CD4-positive, CD25-positive, alpha-beta regulatory T cell (primary cell): ENCODE results near the gene CALM3. TPM values are rescaled to one million over a fixed set of nuclear protein-coding genes. Genes with fewer than 3 reads are reported as not detected.
A peak's percentile ranks its signal among the peaks of the same experiment; 100 is the strongest.
"Not testable (repeated sequence)": the region's sequence is repeated elsewhere in the genome, so short reads cannot be mapped to it uniquely, and the experiment has no call there.

Experiments
- ATAC-seq, 2 donors: fragments of 150-1000 bp; cut with Tn5 transposase; one replicate each; pipeline ENCODE4 v1.10.0; 2021; ENCODE audit warnings: low read depth in 2 of 2, moderate number of reproducible peaks in 2 of 2, moderate library complexity in 1 of 2
- DNase-seq, 3 donors: peaks; one replicate each; pipeline versions ENCODE4 v3.0.0 to v3.0.0-alpha.2; 2012 to 2022; ENCODE audit warnings: mixed read lengths in 1 of 3
- H3K27ac ChIP-seq: one replicate; pipeline ENCODE4 v1.7.0; 2013; ENCODE audit warnings: mild to moderate bottlenecking, low read length; ENCODE audit not compliant: insufficient read depth, poor library complexity, severe bottlenecking
- H3K27me3 ChIP-seq: one replicate; pipeline ENCODE4 v1.7.0; 2013; ENCODE audit warnings: low read length; ENCODE audit not compliant: control insufficient read depth, insufficient read depth
- H3K36me3 ChIP-seq: one replicate; pipeline ENCODE4 v1.7.0; 2013; ENCODE audit warnings: mild to moderate bottlenecking, low read length, moderate library complexity; ENCODE audit not compliant: control insufficient read depth, insufficient read depth
- H3K4me1 ChIP-seq: 2 replicates; pipeline ENCODE4 v1.7.0; 2013; ENCODE audit warnings: mild to moderate bottlenecking, low read length; ENCODE audit not compliant: insufficient read depth, control insufficient read depth, poor library complexity, severe bottlenecking
- H3K4me3 ChIP-seq: one replicate; pipeline ENCODE4 v1.7.0; 2013; ENCODE audit warnings: low read depth, mild to moderate bottlenecking, low read length, moderate library complexity
- H3K9me3 ChIP-seq, 2 experiments: 1 replicate in 1 of 2; 2 replicates in 1 of 2; pipeline ENCODE4 v1.7.0; 2013; ENCODE audit warnings: low read length in 2 of 2, mild to moderate bottlenecking in 1 of 2, moderate library complexity in 1 of 2; ENCODE audit not compliant: control insufficient read depth in 2 of 2
- H3K27ac Mint-ChIP-seq, 3 donors: one replicate each; pipeline ENCODE4 v1.8.0; 2020 to 2022; ENCODE audit warnings: mild to moderate bottlenecking in 3 of 3, mixed read lengths in 3 of 3, moderate library complexity in 2 of 3
- H3K27me3 Mint-ChIP-seq: one replicate; pipeline ENCODE4 v1.8.0; 2022; ENCODE audit warnings: mild to moderate bottlenecking, mixed read lengths
- H3K36me3 Mint-ChIP-seq: one replicate; pipeline ENCODE4 v1.8.0; 2020; ENCODE audit warnings: mixed read lengths
- H3K4me1 Mint-ChIP-seq, 4 donors: one replicate each; pipeline ENCODE4 v1.8.0; 2020 to 2022; ENCODE audit warnings: mixed read lengths in 4 of 4, mild to moderate bottlenecking in 1 of 4
- H3K4me3 Mint-ChIP-seq, 4 donors: one replicate each; pipeline ENCODE4 v1.8.0; 2020 to 2022; ENCODE audit warnings: mild to moderate bottlenecking in 4 of 4, mixed read lengths in 4 of 4, moderate library complexity in 3 of 4
- H3K9me3 Mint-ChIP-seq, 7 donors: one replicate each; pipeline ENCODE4 v1.8.0; 2020 to 2022; ENCODE audit warnings: mixed read lengths in 7 of 7, mild to moderate bottlenecking in 3 of 7, moderate library complexity in 2 of 7
- polyA plus RNA-seq, 4 donors: library from polyadenylated mRNA; unstranded; fragments of 300-500 nt; fragmentation: Illumina TruSeq; gene quantifications; one replicate each; pipeline ENCODE4 v1.2.3, GENCODE V29; 2021
- total RNA-seq: library from RNA; stranded (reverse); gene quantifications from one replicate; pipeline ENCODE4 v1.2.3, GENCODE V29; 2022

CALM3 gene
- total and polyA plus RNA-seq, 5 donors from 2014 or later: 207 to 361 (median 286) TPM

DNA sequence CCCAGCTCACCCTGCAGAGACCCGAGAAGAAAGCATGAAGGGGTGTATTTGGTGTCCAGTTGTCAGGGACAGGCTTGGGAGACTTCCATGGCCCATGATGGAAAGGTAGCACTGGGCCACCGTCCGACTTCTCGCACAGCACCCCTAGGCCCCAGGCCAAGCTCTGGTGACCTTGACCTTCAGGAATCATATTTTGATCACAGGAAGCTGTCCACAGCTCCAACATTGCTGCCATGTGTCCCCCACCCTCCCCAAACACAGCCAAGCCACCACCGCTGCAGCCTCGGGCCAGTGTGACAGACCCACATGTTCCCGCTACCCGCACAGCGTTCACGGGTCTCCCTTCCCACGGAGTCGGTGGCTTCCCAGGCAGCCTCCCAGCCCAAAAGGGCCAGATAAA is 24.6 kb downstream of the CALM3 start:
- ATAC-seq (no peak), DNase-seq (no peak)
- Mint-ChIP-seq H3K9me3 (no peaks in the 10 kb centered on the region), H3K4me1 (peaks cover 0 to 71% (median 18%) of the 10 kb centered on the region in 4 donors), H3K27me3 (no peaks in the 10 kb centered on the region), H3K27ac (peak overlapping the region in 1 of 3 donors; percentile 20), H3K36me3 (no peaks in the 10 kb centered on the region), H3K4me3 (peak overlapping the region in 1 of 4 donors; percentile 38)
- Histone ChIP-seq H3K27ac (no peak overlapping the region), H3K9me3 (no peaks in the 10 kb centered on the region), H3K4me1 (peaks cover 30% of the 10 kb centered on the region), H3K36me3 (no peaks in the 10 kb centered on the region), H3K27me3 (no peaks in the 10 kb centered on the region), H3K4me3 (no peak overlapping the region)

DNA sequence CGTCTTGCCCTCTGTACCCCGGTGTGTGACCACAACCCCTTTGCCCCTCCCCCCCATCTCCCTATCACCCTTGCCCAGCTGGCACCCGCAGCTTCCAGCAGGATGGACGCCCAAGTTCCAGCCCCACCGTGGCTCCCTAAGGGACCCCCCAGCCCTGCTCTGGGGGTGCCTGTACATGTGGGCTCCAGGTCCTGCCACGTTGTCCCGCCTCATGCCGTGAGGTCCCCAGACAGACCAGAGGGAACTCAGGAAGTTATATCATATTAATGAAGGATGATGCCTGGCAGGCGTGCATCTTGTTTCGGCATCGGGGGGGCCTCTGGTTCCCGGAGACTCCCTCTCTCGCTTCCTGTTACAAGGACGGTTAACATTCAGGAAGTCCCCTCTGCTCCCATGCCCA is 25.3 kb downstream of the CALM3 start:
- H3K4me3 Mint-ChIP-seq: peak overlapping the region in 2 of 4 donors; percentile 8 to 27
- peaks cover 23% of the 10 kb centered on the region for H3K4me1 ChIP-seq

DNA sequence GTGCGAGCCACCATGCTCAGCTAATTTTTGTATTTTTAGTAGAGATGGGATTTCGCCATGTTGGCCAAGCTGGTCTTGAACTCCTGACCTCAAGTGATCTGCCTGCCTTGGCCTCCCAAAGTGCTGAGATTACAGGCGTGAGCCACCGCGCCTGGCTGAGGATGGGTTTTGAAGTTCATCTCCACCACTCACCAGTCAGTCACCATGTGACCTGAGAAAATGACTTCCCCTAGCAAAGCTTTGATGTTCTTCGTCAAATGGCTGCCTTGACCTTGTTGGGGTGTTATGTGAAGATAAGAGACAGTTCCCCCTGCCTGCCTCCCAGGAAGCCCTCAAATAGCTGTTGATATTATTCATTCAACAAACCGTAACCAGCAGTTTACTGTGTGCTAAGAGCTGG is 27.8 kb downstream of the CALM3 start:
- H3K4me3 ChIP-seq, ATAC-seq, H3K36me3 Mint-ChIP-seq, H3K9me3 Mint-ChIP-seq, H3K36me3 ChIP-seq, H3K27me3 ChIP-seq, H3K9me3 ChIP-seq, H3K4me3 Mint-ChIP-seq, H3K27ac ChIP-seq, H3K27me3 Mint-ChIP-seq: not testable (repeated sequence)
- DNase-seq: peak in 1 of 3 donors; percentile 69
- H3K4me1 Mint-ChIP-seq: peaks cover 0 to 66% (median 21%) of the 10 kb centered on the region in 4 donors
- peaks cover 20% of the 10 kb centered on the region for H3K4me1 ChIP-seq
- peak overlapping the region in 1 of 3 donors; percentile 65 for H3K27ac Mint-ChIP-seq

More for the DNA sequence above, 25.3 kb downstream of the CALM3 start:
- DNase-seq (no peak), ATAC-seq (no peak)
- Histone ChIP-seq H3K27me3 (no peaks in the 10 kb centered on the region), H3K27ac (no peak overlapping the region), H3K9me3 (no peaks in the 10 kb centered on the region), H3K4me3 (no peak overlapping the region), H3K36me3 (no peaks in the 10 kb centered on the region)
- Mint-ChIP-seq H3K27ac (no peak overlapping the region), H3K27me3 (no peaks in the 10 kb centered on the region), H3K36me3 (no peaks in the 10 kb centered on the region), H3K4me1 (peaks cover 0 to 65% (median 18%) of the 10 kb centered on the region in 4 donors), H3K9me3 (no peaks in the 10 kb centered on the region)

DNA sequence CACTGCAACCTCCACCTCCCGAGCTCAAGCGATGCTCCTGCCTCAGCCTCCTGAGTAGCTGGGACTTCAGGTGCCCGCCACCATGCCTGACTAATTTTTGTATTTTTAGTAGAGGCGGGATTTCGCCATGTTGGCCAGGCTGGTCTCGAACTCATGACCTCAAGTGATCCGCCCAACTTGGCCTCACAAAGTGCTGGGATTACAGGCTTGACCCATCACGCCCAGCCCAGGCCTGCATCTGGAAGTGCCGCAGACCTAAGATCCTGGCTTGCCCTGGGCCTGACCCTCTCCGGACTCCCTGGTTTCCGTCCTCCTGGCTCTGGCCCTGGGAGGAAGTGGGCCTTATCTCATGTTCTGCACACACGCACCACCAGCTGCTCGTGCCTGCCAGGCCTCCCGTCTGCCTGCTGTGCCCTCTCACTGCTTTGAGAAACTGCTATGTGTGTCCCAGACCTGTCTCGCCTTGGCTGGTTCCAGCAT is 28.5 kb downstream of the CALM3 start:
- Mint-ChIP-seq H3K4me3 (no peak overlapping the region), H3K4me1 (peaks cover 0 to 66% (median 20%) of the 10 kb centered on the region in 4 donors), H3K27me3 (peaks cover 10% of the 10 kb centered on the region), H3K9me3 (no peaks in the 10 kb centered on the region), H3K27ac (peak overlapping the region in 1 of 3 donors; percentile 87), H3K36me3 (no peaks in the 10 kb centered on the region)
- ATAC-seq (no peak), DNase-seq (no peak)
- Histone ChIP-seq H3K9me3 (no peaks in the 10 kb centered on the region), H3K27ac (no peak overlapping the region), H3K36me3 (no peaks in the 10 kb centered on the region), H3K4me3 (no peak overlapping the region), H3K4me1 (peaks cover 24% of the 10 kb centered on the region), H3K27me3 (no peaks in the 10 kb centered on the region)

DNA sequence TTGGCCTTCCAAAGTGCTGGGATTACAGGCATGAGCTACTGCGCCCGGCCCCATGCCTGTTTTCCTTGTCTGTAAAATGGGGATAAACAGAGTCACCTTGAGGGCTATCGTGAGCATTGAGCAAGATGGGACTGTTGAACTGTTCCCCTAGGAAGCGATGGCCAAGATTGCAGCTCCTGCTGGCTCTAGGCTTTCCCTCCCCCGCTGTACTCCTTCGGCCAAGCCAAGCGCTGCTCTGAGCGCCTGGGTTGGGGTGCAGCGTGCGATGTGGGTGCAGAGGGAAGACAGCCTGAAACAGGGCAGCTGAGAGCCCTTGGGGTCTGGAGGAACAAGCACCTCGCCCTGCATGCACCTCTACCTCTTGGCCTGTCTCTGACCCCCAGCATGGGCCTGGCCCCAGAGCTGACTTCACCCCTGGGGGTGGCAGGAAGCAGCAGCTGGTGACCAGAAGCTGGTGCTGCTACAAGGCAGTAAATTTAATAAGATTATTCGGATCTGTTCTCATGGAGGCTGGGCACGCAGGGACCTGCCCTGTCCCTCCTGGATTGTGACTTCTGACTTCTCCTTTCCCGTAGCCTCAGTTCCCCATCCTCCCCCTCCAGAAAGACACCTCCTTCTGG is 29.6 kb downstream of the CALM3 start:
- Histone ChIP-seq H3K9me3 (no peaks in the 10 kb centered on the region), H3K4me1 (peaks cover 24% of the 10 kb centered on the region), H3K36me3 (no peaks in the 10 kb centered on the region), H3K27me3 (no peaks in the 10 kb centered on the region), H3K27ac (no peak overlapping the region), H3K4me3 (no peak overlapping the region)
- Mint-ChIP-seq H3K36me3 (no peaks in the 10 kb centered on the region), H3K4me3 (peak overlapping the region in 1 of 4 donors; percentile 15), H3K4me1 (peaks cover 0 to 62% (median 17%) of the 10 kb centered on the region in 4 donors), H3K27me3 (peaks cover 10% of the 10 kb centered on the region), H3K27ac (peak overlapping the region in 1 of 3 donors; percentile 43), H3K9me3 (no peaks in the 10 kb centered on the region)
- ATAC-seq (no peak), DNase-seq (no peak)

DNA sequence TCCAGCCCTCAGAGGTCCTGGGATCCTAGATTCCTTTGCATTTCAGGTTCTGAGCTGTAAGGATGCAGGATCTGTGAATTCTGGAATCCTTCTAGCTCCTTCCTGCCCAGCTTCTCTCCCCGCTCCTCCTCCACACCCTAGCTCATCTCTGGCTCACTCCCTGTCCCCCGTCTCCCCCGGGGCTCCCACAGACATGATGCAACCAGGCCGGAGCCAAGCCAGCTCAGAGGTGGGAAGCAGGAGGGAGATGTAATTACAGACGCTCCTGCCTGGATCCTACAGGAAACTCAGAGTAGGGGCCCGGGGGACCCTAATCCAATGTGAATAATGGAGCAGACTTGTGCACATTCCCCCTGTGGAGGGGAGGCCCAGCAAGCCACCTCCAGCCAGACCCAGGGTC is 30.4 kb downstream of the CALM3 start:
- no peak for DNase-seq
- H3K36me3 ChIP-seq: no peaks in the 10 kb centered on the region
- no peak overlapping the region for H3K27ac ChIP-seq
- Mint-ChIP-seq H3K27ac (no peak overlapping the region), H3K36me3 (no peaks in the 10 kb centered on the region), H3K9me3 (no peaks in the 10 kb centered on the region), H3K4me3 (peak overlapping the region in 2 of 4 donors; percentile 29 to 56), H3K27me3 (peaks cover 10% of the 10 kb centered on the region), H3K4me1 (peaks cover 0 to 58% (median 17%) of the 10 kb centered on the region in 4 donors)
- H3K9me3 ChIP-seq: no peaks in the 10 kb centered on the region
- no peak for ATAC-seq
- H3K27me3 ChIP-seq: no peaks in the 10 kb centered on the region
- H3K4me1 ChIP-seq: peaks cover 32% of the 10 kb centered on the region
- H3K4me3 ChIP-seq: no peak overlapping the region

DNA sequence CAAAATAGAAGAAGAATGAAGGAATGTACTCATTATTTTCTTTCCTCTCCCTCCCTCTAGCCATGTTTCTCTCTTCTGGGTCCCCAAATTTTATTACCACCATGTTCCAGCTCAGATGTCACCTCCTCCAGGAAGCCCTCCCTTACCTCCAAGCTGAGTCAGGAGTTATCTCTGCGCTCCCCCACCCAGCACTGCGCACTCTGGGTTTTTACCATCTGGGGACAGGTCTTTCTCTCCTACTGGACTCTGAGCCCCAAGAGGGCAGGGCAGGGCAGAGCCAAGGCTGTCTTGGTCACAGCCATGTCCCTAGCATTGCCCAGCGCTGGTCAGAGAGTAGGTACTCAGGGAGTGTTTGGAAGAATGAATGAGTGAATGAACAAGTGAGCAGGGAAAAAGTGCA is 32.0 kb downstream of the CALM3 start:
- Histone ChIP-seq H3K27me3 (no peaks in the 10 kb centered on the region), H3K4me1 (peaks cover 39% of the 10 kb centered on the region), H3K27ac (peak overlapping the region; percentile 73), H3K36me3 (no peaks in the 10 kb centered on the region), H3K9me3 (no peaks in the 10 kb centered on the region), H3K4me3 (peak overlapping the region; percentile 72)
- Mint-ChIP-seq H3K27me3 (peaks cover 10% of the 10 kb centered on the region), H3K4me1 (peaks cover 0 to 46% (median 13%) of the 10 kb centered on the region in 4 donors), H3K4me3 (peak overlapping the region; percentile 67 to 89 (median 78)), H3K27ac (peak overlapping the region; percentile 83 to 96 (median 95)), H3K9me3 (no peaks in the 10 kb centered on the region), H3K36me3 (no peaks in the 10 kb centered on the region)
- DNase-seq (no peak), ATAC-seq (no peak)
